Fibroblast of skin of scalp (primary cell): Measurements from ENCODE around the gene FAM221A.
A peak's percentile ranks its signal among the peaks of the same experiment; 100 is the strongest.
"Not testable (repeated sequence)": the region's sequence is repeated elsewhere in the genome, so short reads cannot be mapped to it uniquely, and the experiment has no call there.

Experiments used
- DNase-seq: peaks from one replicate; pipeline ENCODE4 v3.0.0-alpha.2; 2013

FAM221A gene

GRCh38 chr7:23709081-23709750 is 29.2 kb downstream of the FAM221A start:
- DNase-seq: no peak

GRCh38 chr7:23710000-23710399 is 30.0 kb downstream of the FAM221A start, which contains the start of gene STK31:
Gene STK31, plus strand, starts transcription at chr7:23710219. Its CDS starts 67 bp downstream, at chr7:23710286.
- DNase-seq: no peak

GRCh38 chr7:23712368-23713284 is 32.6 kb downstream of the FAM221A start:
- DNase-seq: peak; percentile 76

GRCh38 chr7:23713285-23714149 is 33.5 kb downstream of the FAM221A start:
- DNase-seq: peak; percentile 88

GRCh38 chr7:23714150-23714464 is 34.1 kb downstream of the FAM221A start:
- no peak for DNase-seq

- no peak for DNase-seq
Observed at GRCh38 chr7:23714579-23714978, 34.6 kb downstream of the FAM221A start.

GRCh38 chr7:23715099-23715498 is 35.1 kb downstream of the FAM221A start:
- no peak for DNase-seq

GRCh38 chr7:23717788-23718187 is 37.8 kb downstream of the FAM221A start:
- no peak for DNase-seq

GRCh38 chr7:23721456-23721855 is 41.5 kb downstream of the FAM221A start:
- DNase-seq: peak; percentile 5

GRCh38 chr7:23722587-23723216 is 42.7 kb downstream of the FAM221A start:
- DNase-seq: not testable (repeated sequence)

GRCh38 chr7:23724113-23724512 is 44.1 kb downstream of the FAM221A start:
- DNase-seq: not testable (repeated sequence)

- DNase-seq: no peak
Observed at GRCh38 chr7:23742051-23742450, 62.1 kb downstream of the FAM221A start.

GRCh38 chr7:23743226-23743625 is 63.2 kb downstream of the FAM221A start:
- DNase-seq: no peak

GRCh38 chr7:23746629-23747028 is 66.6 kb downstream of the FAM221A start:
- no peak for DNase-seq

- no peak for DNase-seq
Observed at GRCh38 chr7:23751852-23752251, 71.9 kb downstream of the FAM221A start.
